NCI-H1105 (cell line): ENCODE measurements around the gene RHOF.

ENCODE experiments used
- DNase-seq: peaks from one replicate; lab custom pipeline; 2025; lab: John Stamatoyannopoulos, UW

The RHOF gene

GRCh38 chr12:121819212-121819949 lies 25.9 kb upstream of the RHOF start:
- DNase-seq = no peak

- DNase-seq = no peak
These were observed 24.2 kb upstream of the RHOF start for GRCh38 chr12:121817648-121818043.

- no peak for DNase-seq
These were observed 23.6 kb upstream of the RHOF start for GRCh38 chr12:121816925-121817647.

GRCh38 chr12:121815263-121815662 lies 21.8 kb upstream of the RHOF start:
- DNase-seq = no peak

- no peak for DNase-seq
These were observed 21.1 kb upstream of the RHOF start for GRCh38 chr12:121814429-121815119.

- no peak for DNase-seq
These were observed 20.5 kb upstream of the RHOF start for GRCh38 chr12:121813951-121814350.

GRCh38 chr12:121812921-121813896 lies 19.7 kb upstream of the RHOF start:
- DNase-seq = no peak

GRCh38 chr12:121812320-121812871 lies 18.9 kb upstream of the RHOF start:
- DNase-seq = no peak

- DNase-seq = peak; percentile 38
These were observed 18.2 kb upstream of the RHOF start for GRCh38 chr12:121811434-121812319.

- no peak for DNase-seq
These were observed 17.4 kb upstream of the RHOF start for GRCh38 chr12:121810833-121811433.

GRCh38 chr12:121810234-121810817 lies 16.8 kb upstream of the RHOF start:
- DNase-seq = no peak

GRCh38 chr12:121809712-121810116 lies 16.2 kb upstream of the RHOF start:
- DNase-seq = no peak

GRCh38 chr12:121808623-121809022 lies 15.1 kb upstream of the RHOF start:
- DNase-seq = no peak

- DNase-seq = no peak
These were observed 14.3 kb upstream of the RHOF start for GRCh38 chr12:121807642-121808347.

GRCh38 chr12:121806546-121807423 lies 13.3 kb upstream of the RHOF start:
- DNase-seq = no peak

- DNase-seq = no peak
These were observed 12.6 kb upstream of the RHOF start for GRCh38 chr12:121806009-121806545.

GRCh38 chr12:121805171-121806008 lies 11.9 kb upstream of the RHOF start:
- no peak for DNase-seq
